Cardiac fibroblast (primary cell): ENCODE data around the gene ZNF3.

Experiments used
- DNase-seq, 2 donors: peaks; one replicate each; pipeline versions ENCODE4 v3.0.0 to v3.0.0-alpha.2; 2010; ENCODE audit warnings: low read depth in 2 of 2
- H3K4me3 ChIP-seq, 2 donors: replicated peaks in 1 of 2; 1 replicate in 1 of 2; 2 replicates in 1 of 2; pipeline ENCODE4 v1.5.1; 2011; ENCODE audit warnings: low read depth in 2 of 2, low read length in 2 of 2, mild to moderate bottlenecking in 2 of 2, moderate library complexity in 1 of 2
- TF ChIP-seq, protein P1 (sequence below): IDR thresholded peaks from one replicate; pipeline ENCODE4 v1.5.1; 2011; ENCODE audit warnings: low read depth, mild to moderate bottlenecking, low read length, inconsistent platforms

The ZNF3 gene

DNA sequence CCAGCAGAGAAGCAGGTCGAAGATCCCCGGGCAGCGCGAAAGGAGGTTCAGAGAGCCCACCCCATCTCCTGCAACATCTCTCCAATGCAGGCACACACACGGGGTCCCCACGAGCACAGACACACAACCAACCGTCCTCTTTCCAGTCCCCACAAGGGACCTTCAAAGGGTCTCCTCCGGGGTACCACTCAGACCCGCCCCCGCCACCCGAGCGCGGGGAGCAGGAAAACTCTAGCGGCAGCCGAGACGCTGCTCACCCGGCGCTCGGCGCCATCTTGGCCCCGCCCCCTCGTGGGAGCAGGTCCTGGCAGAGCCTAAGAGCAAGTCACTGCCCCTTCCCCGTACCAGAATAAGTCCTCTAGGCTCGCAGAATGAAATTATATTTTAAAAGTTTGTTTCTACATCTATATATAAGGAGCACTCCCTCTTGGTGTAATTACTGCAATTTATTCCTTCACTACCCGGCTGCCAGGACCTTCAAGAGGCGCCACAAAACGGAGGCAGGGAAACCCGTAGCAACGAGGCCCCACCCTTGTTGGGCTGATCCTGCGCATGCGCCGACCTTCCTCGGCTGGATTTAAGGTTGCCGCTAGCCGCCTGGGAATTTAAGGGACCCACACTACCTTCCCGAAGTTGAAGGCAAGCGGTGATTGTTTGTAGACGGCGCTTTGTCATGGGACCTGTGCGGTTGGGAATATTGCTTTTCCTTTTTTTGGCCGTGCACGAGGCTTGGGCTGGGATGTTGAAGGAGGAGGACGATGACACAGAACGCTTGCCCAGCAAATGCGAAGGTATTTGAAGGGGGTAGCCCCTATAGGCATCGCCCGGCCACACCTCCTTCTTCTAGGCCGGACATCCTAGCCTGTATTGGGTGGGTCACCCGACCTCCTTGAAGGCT lies 37.8 kb upstream of the ZNF3 start, which contains the start of the genes CNPY4 and TAF6:
TSS of gene CNPY4 (plus strand) at position 563 of the 898 bp plus-strand sequence. CDS start at position 674, 111 bp downstream.
TSS of gene TAF6 (minus strand) at position 287 of the 898 bp plus-strand sequence. CDS start 5,149 bp downstream, outside the sequence.
- DNase-seq: peak; percentile 97 to 98
- H3K4me3 ChIP-seq: peak within 1 kb of the TSS; percentile 85
- TF ChIP-seq, protein P1, sequence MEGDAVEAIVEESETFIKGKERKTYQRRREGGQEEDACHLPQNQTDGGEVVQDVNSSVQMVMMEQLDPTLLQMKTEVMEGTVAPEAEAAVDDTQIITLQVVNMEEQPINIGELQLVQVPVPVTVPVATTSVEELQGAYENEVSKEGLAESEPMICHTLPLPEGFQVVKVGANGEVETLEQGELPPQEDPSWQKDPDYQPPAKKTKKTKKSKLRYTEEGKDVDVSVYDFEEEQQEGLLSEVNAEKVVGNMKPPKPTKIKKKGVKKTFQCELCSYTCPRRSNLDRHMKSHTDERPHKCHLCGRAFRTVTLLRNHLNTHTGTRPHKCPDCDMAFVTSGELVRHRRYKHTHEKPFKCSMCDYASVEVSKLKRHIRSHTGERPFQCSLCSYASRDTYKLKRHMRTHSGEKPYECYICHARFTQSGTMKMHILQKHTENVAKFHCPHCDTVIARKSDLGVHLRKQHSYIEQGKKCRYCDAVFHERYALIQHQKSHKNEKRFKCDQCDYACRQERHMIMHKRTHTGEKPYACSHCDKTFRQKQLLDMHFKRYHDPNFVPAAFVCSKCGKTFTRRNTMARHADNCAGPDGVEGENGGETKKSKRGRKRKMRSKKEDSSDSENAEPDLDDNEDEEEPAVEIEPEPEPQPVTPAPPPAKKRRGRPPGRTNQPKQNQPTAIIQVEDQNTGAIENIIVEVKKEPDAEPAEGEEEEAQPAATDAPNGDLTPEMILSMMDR: no peak

DNA sequence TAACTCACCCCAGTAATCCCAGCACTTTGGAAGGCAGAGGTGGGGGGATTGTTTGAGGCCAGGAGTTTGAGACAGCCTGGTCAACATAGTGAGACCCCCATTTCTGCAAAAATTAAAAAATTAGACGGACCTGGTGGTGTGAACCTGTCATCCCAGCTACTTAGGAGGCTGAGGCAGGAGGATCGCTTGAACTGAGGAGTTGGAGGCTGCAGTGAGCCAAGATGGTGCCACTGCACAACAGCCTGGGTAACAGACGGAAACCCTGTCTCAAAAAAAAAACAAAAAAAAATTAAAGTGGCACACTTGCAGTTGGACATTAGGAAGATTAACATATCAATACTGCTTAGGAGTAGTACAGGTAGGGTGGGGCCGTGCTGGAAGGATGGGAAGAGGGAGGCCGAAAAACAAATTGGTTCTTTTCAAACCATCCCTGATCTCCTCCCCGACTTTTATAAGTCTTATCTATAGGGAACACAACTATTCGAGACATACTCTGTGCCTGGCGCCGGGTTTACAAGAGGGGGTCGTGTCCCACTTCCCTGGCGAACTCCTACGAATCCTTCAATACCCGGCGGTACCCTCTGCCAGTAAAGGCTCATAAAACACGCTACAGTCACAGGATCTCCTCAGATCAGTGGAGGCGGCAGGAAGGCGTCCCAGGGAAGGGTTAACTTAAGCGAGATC lies 37.0 kb upstream of the ZNF3 start:
- DNase-seq: no peak
- TF ChIP-seq, protein P1: no peak
- H3K4me3 ChIP-seq: peak overlapping the region; percentile 85

DNA sequence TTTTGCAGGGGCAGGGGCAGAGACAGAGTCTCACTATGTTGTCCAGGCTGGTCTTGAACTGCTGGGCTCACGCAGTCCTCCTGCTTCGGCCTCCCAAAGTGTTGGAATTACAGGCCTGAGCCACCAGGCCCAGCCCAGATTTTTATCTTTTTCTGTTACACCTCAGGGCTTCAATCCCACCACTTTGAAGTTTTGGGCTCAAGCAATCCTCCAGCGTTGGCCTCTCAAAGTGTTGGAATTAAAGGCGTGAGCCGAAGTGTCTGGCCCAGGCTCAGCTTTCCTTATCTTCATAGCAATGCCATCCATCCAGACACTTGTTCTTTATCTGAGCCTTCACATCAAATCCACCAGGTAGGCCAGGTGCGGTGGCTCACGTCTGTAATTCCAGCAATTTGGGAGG lies 33.5 kb upstream of the ZNF3 start:
- no peak for DNase-seq
- H3K4me3 ChIP-seq: no peak overlapping the region
- TF ChIP-seq, protein P1: no peak

DNA sequence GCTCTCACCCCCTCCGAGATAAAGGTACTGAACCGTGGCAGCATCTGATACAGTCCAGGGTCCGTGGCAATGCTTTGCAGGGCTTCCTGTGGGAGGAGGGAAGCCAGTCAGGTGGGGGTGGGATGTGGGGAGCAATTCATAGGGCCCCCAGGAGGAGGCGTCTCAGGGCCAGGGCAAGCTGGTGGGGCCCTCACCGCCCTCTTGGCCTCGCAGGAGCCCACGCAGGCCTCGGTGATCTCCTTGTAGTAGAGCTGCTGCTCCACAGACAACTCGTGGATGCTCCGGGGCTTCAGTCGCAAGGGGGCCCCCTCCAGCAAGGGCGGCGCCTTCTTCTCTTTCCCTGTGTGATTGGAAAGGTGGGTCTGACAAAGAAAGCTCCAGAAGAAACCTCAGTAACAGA lies 30.4 kb upstream of the ZNF3 start:
- no peak overlapping the region for H3K4me3 ChIP-seq
- TF ChIP-seq, protein P1: no peak
- no peak for DNase-seq

DNA sequence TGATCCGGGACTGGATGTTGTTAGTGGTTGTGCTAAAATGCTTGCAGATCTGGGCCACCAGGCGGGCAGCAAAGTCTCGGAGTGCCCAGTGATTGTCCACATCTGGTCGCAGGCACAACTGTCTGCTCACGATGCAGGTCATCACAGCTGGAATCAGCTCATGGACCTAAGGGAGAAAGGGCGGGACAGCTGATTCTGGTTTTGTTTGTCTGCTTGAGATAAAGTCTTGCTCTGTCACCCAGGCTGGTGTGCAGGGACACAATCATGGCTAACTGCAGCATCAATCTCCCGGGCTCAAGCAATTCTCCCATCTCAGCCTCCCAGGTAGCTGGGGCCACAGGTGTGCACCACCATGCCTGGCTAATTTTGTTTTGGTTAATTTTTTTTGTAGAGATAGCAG lies 29.6 kb upstream of the ZNF3 start:
- no peak overlapping the region for H3K4me3 ChIP-seq
- DNase-seq: no peak
- TF ChIP-seq, protein P1: no peak

DNA sequence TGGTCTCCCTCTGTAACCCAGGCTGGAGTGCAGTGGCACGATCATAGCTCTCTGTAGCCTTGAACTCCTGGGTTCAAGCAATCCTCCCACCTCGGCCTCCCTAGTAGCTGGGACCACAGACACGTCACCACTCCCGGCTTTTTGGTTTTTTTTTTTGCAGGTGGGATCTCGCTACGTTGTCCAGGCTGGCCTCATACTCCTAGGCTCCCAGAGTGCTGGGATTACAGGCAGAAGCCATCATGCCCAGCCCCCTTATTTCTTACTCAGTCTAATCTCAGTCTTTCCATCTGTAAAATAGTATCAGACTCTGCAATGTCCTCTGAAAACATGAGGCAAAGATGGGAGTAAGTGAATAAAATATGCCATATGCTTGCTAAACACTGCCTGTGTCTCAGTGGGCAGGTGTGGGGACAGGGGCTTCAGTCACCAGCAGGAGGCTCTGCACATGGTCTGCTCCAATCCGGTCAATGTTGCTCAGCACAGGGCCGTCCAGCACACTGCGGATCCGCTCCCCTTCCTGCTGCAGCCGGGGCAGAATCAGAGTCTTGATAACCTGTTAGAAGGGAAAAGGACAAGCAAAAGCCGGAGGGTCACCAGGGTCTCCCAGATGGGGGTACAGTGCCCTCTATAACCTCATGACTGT lies 28.1 kb upstream of the ZNF3 start:
- TF ChIP-seq, protein P1: no peak
- no peak overlapping the region for H3K4me3 ChIP-seq
- no peak for DNase-seq
